GM18858 (cell line): ENCODE results near the gene ESRRB.

Source experiments
- ATAC-seq: cut with Tn5 transposase; IDR thresholded peaks from one replicate; pipeline ENCODE4 v1.9.1; 2021; ENCODE audit not compliant: unreplicated experiment

Gene ESRRB

DNA sequence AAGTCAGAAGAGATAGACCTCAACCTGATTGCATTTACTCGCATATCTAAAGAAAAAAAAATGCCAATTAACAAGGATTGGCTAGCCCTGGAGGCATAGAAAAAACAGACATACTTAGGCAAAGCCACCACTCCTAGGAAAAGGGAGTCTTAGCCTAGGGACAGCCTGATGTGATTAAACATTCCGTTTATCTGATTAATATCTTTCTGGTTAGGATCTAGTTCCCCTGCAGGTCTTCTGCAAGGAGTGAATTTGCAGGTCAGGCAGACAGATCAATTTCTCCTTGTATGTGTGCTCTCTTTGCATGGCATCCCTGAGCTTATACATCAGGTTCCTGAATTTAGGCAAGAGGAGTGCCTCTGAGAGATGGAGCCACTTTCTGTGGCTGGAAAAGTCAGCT is 70.5 kb downstream of the ESRRB start:
- no peak for ATAC-seq

DNA sequence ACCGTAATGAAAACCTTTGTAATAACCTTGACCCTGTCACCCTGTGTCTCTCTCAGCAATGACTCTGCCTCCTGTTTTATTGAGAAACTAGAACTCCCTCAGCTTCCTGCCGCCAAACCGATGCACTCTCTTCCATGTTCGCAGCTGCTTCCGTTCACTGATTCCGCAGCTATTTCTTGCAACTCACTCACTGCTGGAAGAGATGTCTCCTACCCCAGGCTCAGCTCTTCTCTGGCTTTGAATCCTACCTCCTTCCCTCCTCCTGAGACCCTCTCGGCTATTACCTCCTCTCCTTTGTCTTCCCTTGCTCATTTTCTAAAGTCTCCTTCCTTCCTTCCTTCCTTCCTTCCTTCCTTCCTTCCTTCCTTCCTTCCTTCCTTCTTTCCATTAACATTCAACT is 71.0 kb downstream of the ESRRB start:
- no peak for ATAC-seq

DNA sequence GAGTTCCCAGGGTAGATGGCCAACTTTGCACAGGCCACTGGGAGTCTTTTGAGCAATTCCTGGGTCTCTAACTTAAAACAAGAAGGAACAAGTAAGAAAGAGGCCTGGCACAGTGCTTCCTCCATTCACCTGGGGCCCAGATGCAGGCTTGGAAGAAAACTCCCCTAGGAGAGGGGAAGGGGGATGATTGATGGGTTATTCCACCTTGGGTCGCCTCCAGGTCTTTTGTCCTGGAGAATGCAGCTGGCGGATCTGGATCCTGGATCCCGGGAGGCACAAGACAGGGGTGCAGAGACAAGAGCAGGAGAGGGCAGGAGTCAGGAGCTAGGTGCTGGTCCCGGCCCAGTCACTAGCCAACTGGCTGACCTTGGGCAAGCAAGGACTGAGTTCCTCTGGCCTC is 74.5 kb downstream of the ESRRB start:
- no peak for ATAC-seq

DNA sequence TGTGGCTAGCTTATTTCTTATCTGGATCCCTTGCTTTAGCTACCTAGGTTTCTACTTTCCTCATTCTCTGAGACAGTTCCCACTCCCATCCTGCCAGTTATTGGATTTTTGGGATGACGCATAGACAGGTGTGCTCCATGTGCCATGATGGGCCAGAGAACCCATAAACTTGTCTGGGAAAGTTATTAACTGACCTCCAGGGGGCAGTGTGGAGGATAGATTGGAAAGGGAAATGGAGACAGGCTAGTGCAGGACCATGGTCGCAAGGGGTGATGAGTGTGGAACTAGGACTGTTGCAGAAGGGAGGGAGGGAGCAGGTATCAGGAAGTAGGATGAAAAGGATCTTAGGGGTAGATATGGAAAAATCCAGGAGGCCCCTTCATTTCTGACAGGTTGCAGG is 80.3 kb downstream of the ESRRB start:
- ATAC-seq, result no peak

DNA sequence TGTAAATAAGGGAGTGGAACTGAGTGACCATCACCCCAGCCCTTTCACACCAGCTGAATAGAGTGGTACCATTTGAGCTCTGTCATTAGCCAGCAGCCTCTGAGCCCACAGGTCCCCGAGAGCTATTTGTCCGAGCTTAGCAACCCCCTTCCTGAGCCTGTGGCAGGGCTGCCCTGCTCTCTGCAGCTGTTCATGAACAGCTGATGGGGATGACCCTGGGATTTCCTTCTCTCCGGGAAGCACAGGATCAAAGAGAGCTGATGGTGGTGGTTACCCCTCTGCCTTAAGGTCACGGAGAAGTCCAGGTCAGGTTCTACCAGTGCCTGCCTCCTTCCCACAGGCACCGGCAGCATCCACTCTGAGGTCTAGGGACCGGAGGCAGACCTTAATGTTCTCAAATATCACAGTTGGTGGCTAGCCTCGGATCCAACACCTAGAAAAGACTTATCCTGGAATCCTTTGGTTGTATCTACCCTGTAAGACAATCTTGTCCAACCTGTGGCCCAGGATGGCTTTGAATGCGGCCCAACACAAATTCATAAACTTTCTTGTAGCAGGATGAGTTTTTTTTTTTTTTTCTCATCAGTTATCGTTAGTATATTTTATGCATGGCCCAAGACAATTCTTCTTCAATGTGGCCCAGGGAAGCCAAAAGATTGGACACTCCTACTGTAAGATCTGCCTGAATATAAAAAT is 81.1 kb downstream of the ESRRB start:
- ATAC-seq, result no peak

DNA sequence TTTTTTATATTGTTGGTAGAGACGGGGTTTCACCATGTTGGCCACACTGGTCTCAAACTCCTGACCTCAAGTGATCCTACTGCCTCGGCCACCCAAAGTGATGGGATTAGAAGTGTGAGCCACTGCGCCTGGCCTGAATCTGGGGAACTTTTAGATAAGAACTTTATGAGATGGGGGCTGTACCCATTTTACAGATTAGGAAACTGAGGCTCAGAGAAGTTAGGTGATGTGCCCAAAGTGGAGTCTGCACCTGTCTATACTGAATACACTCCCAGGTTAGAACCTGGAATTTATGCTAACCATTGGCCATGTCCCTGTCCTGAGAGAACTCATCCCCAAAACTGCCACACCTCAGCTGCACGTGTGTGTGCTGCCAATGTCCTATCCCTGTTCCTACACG is 81.9 kb downstream of the ESRRB start:
- no peak for ATAC-seq

DNA sequence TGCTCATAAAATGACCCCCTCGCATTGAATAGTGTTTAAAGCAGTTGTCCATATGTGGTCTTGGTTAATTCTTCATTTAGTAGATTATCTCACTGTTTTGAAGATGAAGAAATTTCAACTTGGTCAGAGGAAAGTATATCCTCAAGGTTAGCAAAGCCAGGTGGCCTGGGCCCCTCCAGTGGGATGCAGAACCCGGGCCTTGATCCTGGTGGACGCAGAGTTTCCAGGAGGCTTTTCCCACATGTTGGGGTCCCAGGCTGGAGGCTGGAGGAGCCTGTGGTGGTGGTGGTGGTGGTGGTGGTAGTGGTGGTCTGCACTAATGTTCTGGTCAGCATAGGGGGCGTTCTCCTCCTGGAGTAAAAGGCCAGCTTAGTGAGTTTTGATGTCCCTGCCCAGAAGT is 85.9 kb downstream of the ESRRB start:
- ATAC-seq, result no peak

DNA sequence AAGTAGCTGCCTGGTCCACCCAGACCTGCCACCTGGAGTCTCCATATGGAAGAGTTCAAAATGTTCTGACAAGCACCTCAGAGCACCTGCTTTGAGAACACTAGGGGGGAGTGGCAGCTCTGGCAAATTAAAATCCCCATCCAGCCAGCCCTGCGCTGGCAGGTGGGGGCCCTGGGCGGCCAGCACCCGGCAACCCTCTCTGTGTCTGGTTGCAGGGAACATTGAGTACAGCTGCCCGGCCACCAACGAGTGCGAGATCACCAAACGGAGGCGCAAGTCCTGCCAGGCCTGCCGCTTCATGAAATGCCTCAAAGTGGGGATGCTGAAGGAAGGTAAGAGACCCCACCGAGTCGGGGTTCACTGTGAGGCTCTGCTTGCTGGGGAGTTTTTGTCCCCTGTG is 86.4 kb downstream of the ESRRB start:
- ATAC-seq, result no peak

DNA sequence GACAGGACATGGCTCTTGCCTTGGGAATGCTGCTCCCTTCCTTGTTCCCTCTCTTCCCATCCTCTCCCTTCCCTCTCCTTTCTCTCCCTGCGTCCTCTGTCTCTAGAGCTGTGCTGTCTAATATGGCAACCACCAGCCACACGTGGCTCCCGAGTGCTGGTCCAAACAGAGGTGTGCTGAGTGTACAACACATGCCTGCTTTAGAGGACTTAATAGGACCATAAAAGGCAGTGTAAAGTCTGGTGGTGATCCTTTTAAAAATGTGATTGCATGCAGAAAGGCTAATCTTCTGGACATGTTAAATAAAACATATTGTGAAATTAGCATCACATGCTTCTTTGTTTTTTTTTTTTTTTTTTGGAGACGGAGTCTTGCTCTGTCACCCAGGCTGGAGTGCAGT is 87.2 kb downstream of the ESRRB start:
- no peak for ATAC-seq

DNA sequence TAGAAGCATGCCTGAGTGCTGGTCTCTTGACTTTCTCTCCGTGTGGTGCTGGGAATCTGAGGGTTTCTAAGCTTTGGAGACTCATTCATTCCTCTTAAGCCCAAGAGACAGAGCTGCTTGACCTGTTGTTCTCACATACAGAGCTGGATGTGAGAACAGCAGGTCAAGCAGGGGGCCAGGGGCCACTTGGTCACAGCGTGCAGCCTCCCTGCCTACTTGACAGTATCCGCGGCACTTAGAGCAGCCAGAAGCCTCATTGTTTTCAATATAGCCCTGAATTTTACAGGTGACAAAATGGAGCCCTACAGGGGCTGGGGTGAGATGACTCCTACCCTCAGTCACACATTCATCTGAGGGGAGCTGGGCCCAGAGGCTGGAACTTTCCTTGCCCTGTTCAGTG is 88.9 kb downstream of the ESRRB start:
- no peak for ATAC-seq

DNA sequence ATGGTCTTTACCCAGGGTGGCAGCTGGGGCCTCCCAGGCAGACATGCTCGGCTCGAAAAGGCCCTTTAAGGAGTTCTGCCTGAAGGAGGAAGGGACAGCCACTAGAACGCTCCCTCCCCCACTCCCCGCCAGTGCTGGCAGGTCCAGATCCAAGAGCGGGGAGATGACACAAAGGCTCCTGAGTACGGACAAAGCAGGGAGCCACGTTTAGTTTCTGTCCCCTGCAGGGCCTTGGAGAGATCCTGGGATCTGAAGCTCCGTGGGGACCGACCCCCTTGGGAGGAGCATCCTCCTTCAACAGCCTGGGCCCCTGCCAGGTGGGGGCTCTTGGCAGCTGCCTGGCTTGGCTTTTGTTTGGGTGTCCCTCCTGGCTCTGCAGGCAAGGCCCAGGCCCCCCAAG is 89.7 kb downstream of the ESRRB start:
- no peak for ATAC-seq

DNA sequence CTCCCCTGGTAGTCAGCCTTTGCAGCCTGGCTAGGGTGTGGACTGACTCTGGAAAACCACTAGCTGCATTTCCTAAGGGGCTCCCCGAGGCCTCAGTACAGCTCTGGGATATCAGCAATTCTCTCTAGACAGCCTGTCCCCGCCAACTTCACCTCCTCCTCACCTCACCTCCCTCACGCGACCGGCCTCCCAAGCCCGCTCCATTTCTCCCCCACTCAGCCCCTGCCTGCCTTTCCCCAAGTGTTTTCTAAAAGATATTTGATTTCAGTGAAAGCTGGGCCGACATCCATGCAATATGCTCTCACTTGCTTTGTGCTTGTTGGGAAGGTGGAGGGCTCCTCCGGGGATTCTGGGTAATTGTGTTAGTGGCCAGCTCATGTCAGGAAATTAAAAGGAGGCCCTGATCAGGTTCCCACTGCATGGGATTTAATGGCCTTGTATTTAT is 91.8 kb downstream of the ESRRB start:
- ATAC-seq, result no peak

DNA sequence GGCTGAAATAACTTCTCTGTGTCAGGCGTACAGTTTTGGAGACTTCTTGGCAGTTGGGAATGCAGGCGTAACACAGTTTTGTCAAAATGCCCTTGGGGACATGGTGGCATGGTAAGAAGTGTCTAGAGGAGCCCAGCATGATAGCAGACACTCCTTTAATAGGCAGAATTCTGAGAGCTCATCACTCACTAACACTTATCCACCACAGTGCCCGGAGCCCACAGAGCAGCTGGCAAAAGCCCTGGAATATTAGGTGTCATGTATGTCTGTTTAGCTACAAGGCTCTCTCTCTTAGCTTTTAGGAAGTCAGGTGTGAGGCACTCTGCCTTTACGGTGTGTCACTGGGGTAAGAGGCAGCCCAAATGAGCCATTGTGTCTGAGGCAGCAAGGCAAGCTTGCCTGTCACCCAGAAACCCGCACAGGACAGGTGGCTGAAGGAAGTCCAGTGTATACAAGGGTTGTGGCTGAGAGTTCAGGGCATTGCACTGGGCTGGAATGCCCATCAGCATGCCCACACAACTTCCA is 96.3 kb downstream of the ESRRB start:
- no peak for ATAC-seq

DNA sequence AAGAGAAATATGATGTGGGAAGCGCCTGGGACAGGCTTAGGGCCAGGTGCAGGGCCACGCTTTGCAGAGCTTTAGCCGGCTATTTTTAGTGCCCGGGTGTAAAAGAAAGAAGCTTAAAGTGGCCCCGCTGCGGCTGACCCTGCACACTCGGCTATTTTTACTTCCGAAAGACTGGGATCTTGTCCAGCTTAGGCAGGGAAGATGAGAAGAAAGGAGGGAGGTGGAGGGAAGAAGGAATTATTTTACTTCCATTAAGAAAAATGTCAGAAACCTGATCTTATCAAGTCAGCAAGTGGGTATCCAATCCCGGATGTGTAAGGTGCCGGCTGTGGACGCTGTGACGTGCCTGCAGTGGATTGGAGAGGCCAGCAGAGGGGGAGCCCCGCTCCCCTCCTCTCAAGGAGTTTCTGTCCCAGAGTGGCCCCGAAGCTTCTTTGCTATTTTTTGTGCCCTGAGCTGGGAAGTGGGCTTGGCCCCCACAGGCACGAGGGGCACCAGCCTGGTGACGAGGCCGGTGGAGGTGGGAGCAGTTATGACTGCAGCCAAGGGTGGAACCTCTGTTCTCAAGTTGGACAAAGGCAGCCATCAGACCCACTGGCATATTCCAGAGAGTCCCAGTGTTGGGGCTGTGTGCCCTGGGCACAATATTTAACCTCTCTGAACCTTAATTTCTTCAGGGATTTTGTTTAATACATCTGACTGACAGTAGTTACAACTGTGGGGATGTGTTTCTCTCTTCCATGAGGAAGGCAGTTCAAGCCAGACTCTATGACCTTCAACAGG is 97.7 kb downstream of the ESRRB start:
- no peak for ATAC-seq

DNA sequence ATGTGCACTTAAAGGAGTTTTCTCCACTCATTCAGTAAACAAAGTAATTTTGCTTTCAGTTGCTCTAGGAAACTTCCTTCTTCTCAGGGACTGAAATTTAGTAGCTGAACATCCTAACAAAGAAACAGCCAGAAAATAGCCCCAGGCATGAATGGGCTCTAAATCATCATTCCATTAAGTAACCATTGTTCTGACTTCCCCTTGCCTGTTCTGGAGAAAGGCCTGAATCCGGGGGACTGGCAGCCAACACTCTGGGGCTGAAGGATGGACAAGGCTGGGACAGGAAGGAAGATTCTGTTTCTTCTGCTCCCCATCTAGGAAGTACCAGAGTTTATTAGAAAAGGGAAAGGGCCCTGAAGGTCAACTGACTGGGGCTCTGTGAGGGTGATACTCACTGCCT is 104.5 kb downstream of the ESRRB start:
- ATAC-seq, result no peak

DNA sequence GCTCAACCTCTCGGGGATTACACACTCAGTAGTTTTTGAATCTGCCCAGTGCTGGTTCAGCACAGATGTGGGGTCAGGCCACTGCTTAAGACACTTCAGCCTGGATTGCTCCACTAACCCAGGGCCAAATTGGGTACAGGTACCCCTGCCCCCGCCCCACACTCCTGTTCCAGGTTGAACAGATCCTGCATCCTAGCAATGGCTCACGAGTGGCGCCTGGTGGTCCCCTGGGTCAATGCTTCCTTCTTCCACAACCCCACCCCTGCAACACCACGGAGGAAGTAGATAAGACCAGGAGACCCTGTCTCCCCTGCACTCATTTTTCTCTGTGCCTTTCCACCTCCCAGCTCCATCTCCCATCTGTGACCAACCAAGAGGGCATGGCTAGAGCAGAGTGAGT is 108.4 kb downstream of the ESRRB start:
- no peak for ATAC-seq

DNA sequence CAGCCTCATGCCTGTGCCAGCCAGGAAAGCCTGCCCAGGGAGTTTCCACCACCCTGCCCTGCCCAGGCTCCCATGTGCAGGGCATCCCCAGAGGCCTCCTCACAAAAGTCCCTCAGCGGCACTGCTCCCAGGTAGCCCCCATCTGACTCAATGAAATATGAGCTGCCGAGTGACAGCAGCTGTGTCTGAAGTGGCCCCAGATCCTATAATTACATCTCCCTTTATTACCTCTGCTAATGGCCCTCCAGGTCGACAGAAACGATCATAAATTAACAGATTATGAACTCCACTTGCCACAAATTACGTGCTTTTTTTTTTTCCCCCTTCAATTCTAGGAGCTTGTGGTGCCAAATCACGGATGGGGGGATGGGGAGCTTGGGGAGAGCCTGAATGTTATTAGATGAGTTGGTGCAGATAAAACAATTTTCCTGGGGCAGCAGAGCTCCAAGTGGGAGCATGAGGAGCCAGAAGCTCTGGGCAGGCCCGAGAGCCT is 110.4 kb downstream of the ESRRB start:
- no peak for ATAC-seq

DNA sequence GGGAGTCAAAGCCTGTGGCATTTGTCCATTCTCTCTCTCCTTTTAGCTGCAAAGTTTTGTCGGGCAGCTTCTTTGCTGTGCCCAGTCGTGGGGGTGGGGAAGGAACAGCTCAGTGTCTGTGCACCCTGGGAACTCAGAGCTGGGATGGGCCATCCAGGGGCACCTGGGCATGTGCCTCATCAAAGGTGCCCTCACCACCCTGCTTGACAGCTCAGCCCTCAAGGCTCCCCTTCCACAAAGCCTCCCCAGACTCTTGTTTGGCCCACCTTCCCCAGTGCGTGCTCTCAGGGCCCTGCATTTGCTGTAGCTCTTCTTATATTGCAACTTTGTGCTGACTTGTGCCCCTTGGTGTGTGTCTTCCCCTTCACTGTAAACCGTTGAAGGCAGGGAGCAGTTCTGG is 112.6 kb downstream of the ESRRB start:
- no peak for ATAC-seq

DNA sequence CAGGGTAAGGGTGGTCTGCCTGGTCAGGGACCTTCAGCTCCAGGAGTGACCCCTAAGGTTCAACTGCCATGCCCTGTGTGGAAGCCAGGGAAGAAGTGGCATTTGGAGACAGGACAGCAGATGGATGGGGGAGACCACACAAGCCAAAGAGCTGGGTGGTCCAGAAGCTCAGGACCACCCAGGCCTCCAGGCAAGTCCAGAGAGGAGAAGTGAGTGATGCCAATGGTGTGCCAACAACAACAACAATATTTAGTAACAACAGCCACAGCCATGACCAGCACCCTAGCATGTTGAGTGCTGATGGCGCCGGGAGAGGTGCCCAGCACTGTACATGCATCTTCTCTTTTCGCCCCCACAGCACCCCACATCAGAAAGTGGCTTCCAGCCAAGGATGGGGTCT is 113.7 kb downstream of the ESRRB start:
- ATAC-seq, result no peak

DNA sequence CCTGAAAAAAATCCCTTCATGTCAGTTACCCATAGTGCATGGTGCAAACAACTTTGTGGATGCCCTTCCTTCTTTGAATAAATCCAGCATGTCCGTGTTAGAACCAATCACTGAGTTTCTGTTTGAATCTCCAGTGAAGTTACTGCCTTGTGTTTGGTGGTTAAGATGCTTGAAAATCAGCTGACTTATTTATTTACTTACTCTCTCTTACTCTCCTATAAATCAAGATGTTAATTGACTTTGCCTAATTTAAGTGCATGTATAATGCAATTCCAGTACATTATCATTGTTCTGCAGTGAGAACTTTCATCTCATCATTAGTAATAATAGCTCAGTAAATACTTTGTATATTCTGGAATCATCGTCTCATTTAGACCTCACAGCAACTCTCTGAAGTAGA is 114.2 kb downstream of the ESRRB start:
- ATAC-seq, result no peak

DNA sequence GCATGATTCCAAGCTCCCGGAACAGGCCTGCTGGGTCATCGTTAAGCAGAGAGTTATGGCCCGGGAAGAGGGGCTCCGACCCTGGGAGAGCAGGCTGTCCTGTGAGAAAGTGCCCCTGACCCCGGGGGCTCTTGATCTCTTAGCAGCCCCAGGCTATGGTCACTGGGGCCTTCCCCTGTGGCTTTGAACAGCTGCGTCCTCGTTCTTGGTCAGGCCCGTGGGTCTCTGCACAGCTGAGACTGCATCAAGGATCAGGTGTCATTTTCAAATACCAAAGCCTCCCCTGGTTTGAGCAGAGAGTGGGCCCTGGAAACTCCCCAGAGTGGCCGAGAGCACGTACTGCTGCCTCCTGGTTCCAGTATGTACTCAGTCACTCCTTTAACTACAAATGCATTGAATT is 114.8 kb downstream of the ESRRB start:
- ATAC-seq, result no peak

DNA sequence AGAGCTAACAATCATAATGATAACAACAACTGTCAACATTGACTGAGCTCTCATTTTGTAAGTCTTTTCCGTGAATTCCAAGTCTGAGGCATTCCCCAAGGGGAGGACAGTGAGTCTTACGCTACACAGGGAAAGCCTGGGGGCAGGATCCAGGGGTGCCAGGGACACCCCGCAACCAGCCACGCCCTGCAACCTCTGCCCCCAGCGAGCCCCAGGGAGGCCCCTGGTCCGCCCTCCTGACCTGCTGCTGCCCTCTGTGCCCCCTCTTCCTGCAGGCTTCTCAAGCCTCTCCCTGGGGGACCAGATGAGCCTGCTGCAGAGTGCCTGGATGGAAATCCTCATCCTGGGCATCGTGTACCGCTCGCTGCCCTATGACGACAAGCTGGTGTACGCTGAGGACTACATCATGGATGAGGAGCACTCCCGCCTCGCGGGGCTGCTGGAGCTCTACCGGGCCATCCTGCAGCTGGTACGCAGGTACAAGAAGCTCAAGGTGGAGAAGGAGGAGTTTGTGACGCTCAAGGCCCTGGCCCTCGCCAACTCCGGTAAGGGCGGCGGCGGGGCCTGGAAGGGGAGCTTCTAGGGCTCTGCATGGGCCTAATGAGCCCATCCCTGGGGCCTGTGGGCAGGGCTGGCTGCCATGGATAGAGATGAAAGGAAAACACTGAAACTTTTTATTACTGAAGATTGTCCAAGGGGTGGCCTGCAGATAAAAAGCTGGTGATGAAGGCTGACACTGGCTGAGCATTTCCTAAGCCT is 115.4 kb downstream of the ESRRB start:
- ATAC-seq, result no peak
